Psoas muscle (tissue), 8 donors: ENCODE data around the gene KIAA2012. TPM values are rescaled to one million over a fixed set of nuclear protein-coding genes. Genes with fewer than 3 reads are reported as not detected.

Experiments
- ATAC-seq, 4 donors: fragments of 200-7000 bp; cut with Tn5 transposase; one replicate each; pipeline ENCODE4 v1.9.1; 2020; ENCODE audit warnings: moderate library complexity in 3 of 4, mild to moderate bottlenecking in 2 of 4
- DNase-seq, 2 donors: peaks; one replicate each; pipeline ENCODE4 v3.0.0-alpha.2; 2020
- H3K27ac ChIP-seq: fragments of 200-600 bp; one replicate; pipeline ENCODE4 v1.8.0; 2022
- H3K27me3 ChIP-seq, 3 donors: fragments of 200-600 bp in 1 of 3; one replicate each; pipeline versions ENCODE4 v1.6.1 to v1.8.0; 2013 to 2022; ENCODE audit warnings: low read length in 2 of 3, mild to moderate bottlenecking in 2 of 3, moderate library complexity in 1 of 3; ENCODE audit not compliant: insufficient read depth in 3 of 3
- H3K36me3 ChIP-seq, 2 donors: fragments of 200-600 bp in 1 of 2; one replicate each; pipeline versions ENCODE4 v1.6.1 to v1.8.0; 2013 to 2022; ENCODE audit warnings: low read depth in 1 of 2, mild to moderate bottlenecking in 1 of 2, moderate library complexity in 1 of 2; ENCODE audit not compliant: insufficient read depth in 1 of 2
- H3K4me1 ChIP-seq: fragments of 200-600 bp; one replicate; pipeline ENCODE4 v1.8.0; 2022
- H3K4me3 ChIP-seq: fragments of 200-600 bp; one replicate; pipeline ENCODE4 v1.8.0; 2022; ENCODE audit warnings: mild to moderate bottlenecking
- H3K9me3 ChIP-seq: fragments of 200-600 bp; one replicate; pipeline ENCODE4 v1.8.0; 2022
- CTCF ChIP-seq: fragments of 200-600 bp; IDR thresholded peaks from one replicate; pipeline ENCODE4 v1.8.0; 2022; ENCODE audit warnings: antibody characterized with exemption
- WGBS, 3 donors: extraction: QIAGEN DNeasy Blood & Tissue Kit; methylation state at CpG; one replicate each; pipeline versions ENCODE4 v1.1.6 to v1.1.7; 2013; 5-methylcytosine and 5-hydroxymethylcytosine counted together
- intact Hi-C, 2 donors: fragments of 100-400 bp; cut with DNase I; formaldehyde crosslinking; loops; one replicate each; pipeline versions ENCODE4 v1.11.0 to v1.14.2; 2022
- polyA plus RNA-seq, 3 donors: library from polyadenylated mRNA; stranded (reverse); fragments of 200-250 nt; gene quantifications; one replicate each; pipeline ENCODE4 v1.2.3, GENCODE V29; 2013
- total RNA-seq, 4 donors: library from RNA; stranded (reverse); fragmentation: NEBNext Ultra II Directional in 2 of 4; extraction: Animal tissue kit (Norgen Biotek cat#: 25700) in 2 of 4; gene quantifications; one replicate each; pipeline versions ENCODE4 v1.2.1 to v1.2.4, GENCODE V29; 2021 to 2023
- donor health status: healthy with polysubstance abuse.
- donor health status: DM: no; HTN: no; CAD: no; lungs with moderate emphysema.
- donor health status: Bipolar disorder and iron deficiency.
- donor health status: healthy.
- donor health status: DM: yes; HTN: yes; CAD: no.
- donor health status: DM: no; HTN: no; CAD: no.
- donor health status: DM: no; HTN: no; CAD: no.
- donor health status: DM: yes; HTN: yes; CAD: no.

The KIAA2012 gene
- total and polyA plus RNA-seq, 7 donors: 0.03 to 0.06 TPM; not detected in 5

GRCh38 chr2:202204855-202205254, 131.8 kb downstream of the KIAA2012 start:
- no peak for ATAC-seq
- intact Hi-C loops: no loop called here
- DNase-seq: no peak
- H3K4me3 ChIP-seq: no peak overlapping the region
- 96 to 97% (median 96%) methylated on average over 2 of the region's 2 CpGs for WGBS, 3 donors
- TF ChIP-seq CTCF: no peak
- H3K27me3 ChIP-seq: no peaks in the 10 kb centered on the region
- H3K36me3 ChIP-seq: peaks cover 0 to 61% of the 10 kb centered on the region in 2 donors
- H3K4me1 ChIP-seq: no peaks in the 10 kb centered on the region
- H3K27ac ChIP-seq: no peak overlapping the region
- H3K9me3 ChIP-seq: no peaks in the 10 kb centered on the region

- no peaks in the 10 kb centered on the region for H3K4me1 ChIP-seq
- no peak for DNase-seq
Measured at GRCh38 chr2:202208526-202208925, 135.5 kb downstream of the KIAA2012 start.

GRCh38 chr2:202215179-202215578, 142.1 kb downstream of the KIAA2012 start:
- peaks cover 0 to 60% of the 10 kb centered on the region in 2 donors for H3K36me3 ChIP-seq
- 93 to 100% (median 100%) methylated on average over 1 of the region's 1 CpG for WGBS, 3 donors
- intact Hi-C loops: no loop called here

More at GRCh38 chr2:202208526-202208925, 135.5 kb downstream of the KIAA2012 start:
- intact Hi-C loops: no loop called here
- Histone ChIP-seq H3K27me3 (no peaks in the 10 kb centered on the region), H3K4me3 (no peak overlapping the region), H3K27ac (no peak overlapping the region), H3K36me3 (peaks cover 0 to 80% of the 10 kb centered on the region in 2 donors), H3K9me3 (no peaks in the 10 kb centered on the region)
- no peak for ATAC-seq
- TF ChIP-seq CTCF: no peak

DNA sequence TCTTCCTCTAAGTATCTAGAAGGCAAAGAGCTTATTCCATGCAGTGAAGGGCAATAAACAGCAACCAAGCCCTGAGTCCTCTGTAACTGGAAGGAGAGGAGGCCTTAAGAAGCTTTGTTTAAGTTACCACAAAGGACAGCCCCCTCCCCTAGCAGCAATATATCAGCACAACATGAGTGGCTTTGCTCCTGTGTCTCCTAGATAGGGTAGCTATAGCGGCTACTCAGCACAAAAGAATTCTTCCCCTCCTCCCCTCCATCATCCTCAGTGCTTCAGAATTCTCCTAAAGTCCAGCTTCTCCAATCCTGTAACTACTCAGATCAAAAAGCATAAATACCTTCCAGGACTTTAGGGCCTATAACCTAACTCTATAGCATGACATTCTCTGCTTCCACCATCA, 148.8 kb downstream of the KIAA2012 start:
- peaks cover 15% of the 10 kb centered on the region for H3K4me1 ChIP-seq
- peaks cover 0 to 37% of the 10 kb centered on the region in 2 donors for H3K36me3 ChIP-seq
- no peaks in the 10 kb centered on the region for H3K9me3 ChIP-seq
- WGBS, 3 donors: 67 to 100% (median 80%) methylated on average over 1 of the region's 1 CpG
- ATAC-seq (no peak), DNase-seq (no peak)
- intact Hi-C loops: no loop called here
- no peak overlapping the region for H3K27ac ChIP-seq
- no peak for TF ChIP-seq CTCF
- H3K27me3 ChIP-seq: no peaks in the 10 kb centered on the region
- no peak overlapping the region for H3K4me3 ChIP-seq

More at GRCh38 chr2:202215179-202215578, 142.1 kb downstream of the KIAA2012 start:
- Histone ChIP-seq H3K27ac (no peak overlapping the region), H3K27me3 (no peaks in the 10 kb centered on the region), H3K9me3 (no peaks in the 10 kb centered on the region), H3K4me3 (no peak overlapping the region), H3K4me1 (peaks cover under 1% of the 10 kb centered on the region)
- TF ChIP-seq CTCF: no peak
- DNase-seq (no peak), ATAC-seq (no peak)

DNA sequence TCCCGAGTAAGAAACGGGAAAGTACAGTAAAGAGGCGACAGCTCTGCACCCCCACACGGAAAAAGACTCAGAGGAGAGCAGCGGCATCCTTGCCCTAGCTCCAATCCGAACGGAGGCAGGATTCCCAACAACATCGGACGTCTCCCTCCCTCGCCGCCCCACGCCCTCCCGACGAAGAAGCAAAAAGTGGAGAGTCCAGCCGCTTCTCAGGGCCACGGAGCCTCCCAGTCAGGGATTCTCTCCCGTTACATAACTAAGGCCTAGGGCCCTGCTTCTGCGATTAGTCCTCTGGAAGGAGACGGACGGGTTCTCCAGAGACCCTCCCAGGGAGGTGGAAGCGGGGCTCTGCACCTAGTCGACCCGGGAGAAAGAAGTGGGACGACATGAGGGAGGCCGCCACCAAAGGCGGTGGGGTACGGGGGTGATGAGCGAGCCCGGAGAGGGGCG, 164.8 kb downstream of the KIAA2012 start:
- Histone ChIP-seq H3K27me3 (no peaks in the 10 kb centered on the region), H3K9me3 (no peaks in the 10 kb centered on the region), H3K4me1 (peaks cover 42% of the 10 kb centered on the region), H3K27ac (peak overlapping the region; percentile 93), H3K4me3 (peak overlapping the region; percentile 98), H3K36me3 (no peaks in the 10 kb centered on the region)
- ATAC-seq (peak; percentile 18 to 68 (median 48)), DNase-seq (no peak)
- intact Hi-C loops: no loop called here
- WGBS, 3 donors: 1% methylated on average over 25 to 30 of the region's 30 CpGs
- TF ChIP-seq CTCF: no peak
